Uterus (tissue), 4 donors: ENCODE measurements around the gene GSAP. TPM values are rescaled to one million over a fixed set of nuclear protein-coding genes. Genes with fewer than 3 reads are reported as not detected.

ENCODE experiments used
- DNase-seq, 2 donors: peaks; one replicate each; pipeline ENCODE4 v3.0.0-alpha.2; 2019 to 2020
- H3K27ac ChIP-seq, 2 donors: fragments of 200-600 bp; sonication (generic); 1 replicate in 1 of 2; 2 replicates in 1 of 2; pipeline ENCODE4 v1.5.1; 2016 to 2018
- H3K27me3 ChIP-seq, 2 donors: fragments of 200-600 bp; sonication (generic); one replicate each; pipeline ENCODE4 v1.5.1; 2018 to 2019; ENCODE audit warnings: control low read depth in 1 of 2
- H3K36me3 ChIP-seq, 2 donors: fragments of 200-600 bp; sonication (generic); one replicate each; pipeline ENCODE4 v1.5.1; 2019; ENCODE audit warnings: control low read depth in 1 of 2
- H3K4me1 ChIP-seq, 2 donors: fragments of 200-600 bp; sonication (generic); one replicate each; pipeline ENCODE4 v1.5.1; 2018 to 2019; ENCODE audit warnings: control low read depth in 1 of 2
- H3K4me3 ChIP-seq, 2 donors: fragments of 200-600 bp; sonication (generic); 1 replicate in 1 of 2; 2 replicates in 1 of 2; pipeline ENCODE4 v1.5.1; 2018 to 2019; ENCODE audit warnings: mild to moderate bottlenecking in 1 of 2
- H3K9me3 ChIP-seq, 2 donors: fragments of 200-600 bp; sonication (generic); one replicate each; pipeline ENCODE4 v1.5.1; 2019; ENCODE audit warnings: control low read depth in 1 of 2
- POLR2A ChIP-seq, 2 donors: fragments of 450-650 bp; IDR thresholded peaks; one replicate each; pipeline ENCODE4 v1.6.1; 2016; ENCODE audit warnings: antibody characterized with exemption in 2 of 2, mild to moderate bottlenecking in 1 of 2, moderate library complexity in 1 of 2
- intact Hi-C: fragments of 100-400 bp; cut with DNase I; formaldehyde crosslinking; loops from one replicate; pipeline ENCODE4 v1.15.1; 2023; ENCODE audit warnings: low total_unique reads
- total RNA-seq, 4 donors: library from RNA; depleted of rRNA in 3 of 4; stranded (reverse); fragments of >200 nt in 3 of 4; gene quantifications; one replicate each; pipeline versions ENCODE4 v1.1.0 to v1.2.4, GENCODE V29; 2014 to 2023
- TF ChIP-seq, protein P1 (sequence below), 4 experiments: fragments of 200-600 bp in 2 of 4; fragments of 450-650 bp in 2 of 4; sonication (generic) in 2 of 4; IDR thresholded peaks; one replicate each; pipeline ENCODE4 v1.5.1; 2016 to 2019; ENCODE audit warnings: antibody characterized with exemption in 4 of 4, mild to moderate bottlenecking in 2 of 4, moderate library complexity in 1 of 4
- donor health status: DM: yes; HTN: yes; CAD: no.

GSAP gene
- total RNA-seq, 4 donors from 2014 or later, result 3.6 to 24.1 (median 13.1) TPM

GRCh38 chr7:77320137-77320536, 96.0 kb downstream of the GSAP start:
- Histone ChIP-seq H3K27me3 (no peaks in the 10 kb centered on the region), H3K4me1 (no peaks in the 10 kb centered on the region), H3K4me3 (no peak overlapping the region), H3K36me3 (no peaks in the 10 kb centered on the region), H3K27ac (no peak overlapping the region), H3K9me3 (no peaks in the 10 kb centered on the region)
- TF ChIP-seq POLR2A (IDR thresholded peaks at IDR 0.05), result no peak
- TF ChIP-seq, protein P1, sequence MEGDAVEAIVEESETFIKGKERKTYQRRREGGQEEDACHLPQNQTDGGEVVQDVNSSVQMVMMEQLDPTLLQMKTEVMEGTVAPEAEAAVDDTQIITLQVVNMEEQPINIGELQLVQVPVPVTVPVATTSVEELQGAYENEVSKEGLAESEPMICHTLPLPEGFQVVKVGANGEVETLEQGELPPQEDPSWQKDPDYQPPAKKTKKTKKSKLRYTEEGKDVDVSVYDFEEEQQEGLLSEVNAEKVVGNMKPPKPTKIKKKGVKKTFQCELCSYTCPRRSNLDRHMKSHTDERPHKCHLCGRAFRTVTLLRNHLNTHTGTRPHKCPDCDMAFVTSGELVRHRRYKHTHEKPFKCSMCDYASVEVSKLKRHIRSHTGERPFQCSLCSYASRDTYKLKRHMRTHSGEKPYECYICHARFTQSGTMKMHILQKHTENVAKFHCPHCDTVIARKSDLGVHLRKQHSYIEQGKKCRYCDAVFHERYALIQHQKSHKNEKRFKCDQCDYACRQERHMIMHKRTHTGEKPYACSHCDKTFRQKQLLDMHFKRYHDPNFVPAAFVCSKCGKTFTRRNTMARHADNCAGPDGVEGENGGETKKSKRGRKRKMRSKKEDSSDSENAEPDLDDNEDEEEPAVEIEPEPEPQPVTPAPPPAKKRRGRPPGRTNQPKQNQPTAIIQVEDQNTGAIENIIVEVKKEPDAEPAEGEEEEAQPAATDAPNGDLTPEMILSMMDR (IDR thresholded peaks at IDR 0.05), result no peak
- no peak for DNase-seq
- intact Hi-C loops, result no loop called here

DNA sequence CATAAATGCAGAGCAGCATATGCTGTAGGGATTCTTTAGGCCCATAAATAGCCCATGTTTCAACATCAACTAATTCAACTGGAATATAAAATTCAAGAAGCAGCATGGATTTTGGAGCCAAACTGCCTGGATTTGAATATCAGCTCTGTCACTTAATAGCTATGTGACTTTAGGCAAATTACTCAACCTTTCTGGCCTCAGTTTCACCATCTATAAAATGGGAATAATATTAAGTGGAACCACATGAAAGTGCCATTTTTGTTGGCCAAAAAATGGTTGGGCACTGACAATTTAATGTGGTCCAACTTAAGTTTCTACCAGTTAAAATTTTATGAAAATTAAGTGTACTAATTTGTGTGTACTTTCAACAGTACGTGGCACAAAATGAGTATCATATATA, 98.1 kb downstream of the GSAP start:
- Histone ChIP-seq H3K4me3 (no peak overlapping the region), H3K36me3 (no peaks in the 10 kb centered on the region), H3K4me1 (no peaks in the 10 kb centered on the region), H3K27me3 (no peaks in the 10 kb centered on the region), H3K27ac (no peak overlapping the region), H3K9me3 (no peaks in the 10 kb centered on the region)
- DNase-seq, result no peak
- intact Hi-C loops, result no loop called here
- TF ChIP-seq, protein P1 (IDR thresholded peaks at IDR 0.05), result no peak
- TF ChIP-seq POLR2A (IDR thresholded peaks at IDR 0.05), result no peak

GRCh38 chr7:77316219-77316978, 99.8 kb downstream of the GSAP start:
- H3K4me3 ChIP-seq, result no peak overlapping the region
- no peaks in the 10 kb centered on the region for H3K27me3 ChIP-seq
- no peaks in the 10 kb centered on the region for H3K4me1 ChIP-seq
- H3K9me3 ChIP-seq, result no peaks in the 10 kb centered on the region
- TF ChIP-seq, protein P1 (IDR thresholded peaks at IDR 0.05), result no peak
- no peak for TF ChIP-seq POLR2A (IDR thresholded peaks at IDR 0.05)
- DNase-seq, result no peak
- H3K36me3 ChIP-seq, result no peaks in the 10 kb centered on the region
- intact Hi-C loops, result no loop called here
- H3K27ac ChIP-seq, result no peak overlapping the region

- intact Hi-C loops, result no loop called here
These were observed 101.0 kb downstream of the GSAP start for GRCh38 chr7:77315182-77315591.

GRCh38 chr7:77313876-77314480, 102.2 kb downstream of the GSAP start:
- TF ChIP-seq POLR2A (IDR thresholded peaks at IDR 0.05), result no peak
- TF ChIP-seq, protein P1 (IDR thresholded peaks at IDR 0.05), result no peak
- DNase-seq, result no peak
- H3K4me1 ChIP-seq, result no peaks in the 10 kb centered on the region
- no peaks in the 10 kb centered on the region for H3K9me3 ChIP-seq
- H3K4me3 ChIP-seq, result no peak overlapping the region
- no peaks in the 10 kb centered on the region for H3K27me3 ChIP-seq
- intact Hi-C loops, result no loop called here
- no peak overlapping the region for H3K27ac ChIP-seq
- H3K36me3 ChIP-seq, result no peaks in the 10 kb centered on the region

More at GRCh38 chr7:77315182-77315591, 101.0 kb downstream of the GSAP start:
- H3K27me3 ChIP-seq, result no peaks in the 10 kb centered on the region
- H3K9me3 ChIP-seq, result no peaks in the 10 kb centered on the region
- no peak overlapping the region for H3K27ac ChIP-seq
- H3K4me3 ChIP-seq, result no peak overlapping the region
- TF ChIP-seq, protein P1 (IDR thresholded peaks at IDR 0.05), result no peak
- TF ChIP-seq POLR2A (IDR thresholded peaks at IDR 0.05), result no peak
- H3K36me3 ChIP-seq, result no peaks in the 10 kb centered on the region
- no peaks in the 10 kb centered on the region for H3K4me1 ChIP-seq
- DNase-seq, result no peak
